T-helper 22 cell (primary cell): ENCODE data around the gene EXOSC5.
A peak's percentile ranks its signal among the peaks of the same experiment; 100 is the strongest.
"Not testable (repeated sequence)": the region's sequence is repeated elsewhere in the genome, so short reads cannot be mapped to it uniquely, and the experiment has no call there.

ENCODE experiments used
- DNase-seq: peaks from one replicate; pipeline ENCODE4 v3.0.0-alpha.2; 2020; ENCODE audit warnings: low read depth

Gene EXOSC5

GRCh38 chr19:41366089-41366488 lies 31.1 kb downstream of the EXOSC5 start:
- no peak for DNase-seq

GRCh38 chr19:41364524-41365391 lies 32.4 kb downstream of the EXOSC5 start:
- DNase-seq, result no peak

GRCh38 chr19:41363753-41364523 lies 33.2 kb downstream of the EXOSC5 start, which contains the start of gene B9D2:
TSS of gene B9D2 (minus strand) at chr19:41364149. CDS start at chr19:41363519, 630 bp downstream.
- peak; percentile 96 for DNase-seq

GRCh38 chr19:41363371-41363752 lies 33.8 kb downstream of the EXOSC5 start:
- no peak for DNase-seq

GRCh38 chr19:41362143-41362847 lies 34.9 kb downstream of the EXOSC5 start:
- DNase-seq, result no peak

- DNase-seq, result no peak
Measured at GRCh38 chr19:41359741-41360140, 37.4 kb downstream of the EXOSC5 start.

GRCh38 chr19:41357746-41358145 lies 39.4 kb downstream of the EXOSC5 start:
- no peak for DNase-seq

- DNase-seq, result no peak
Measured at GRCh38 chr19:41356984-41357739, 40.0 kb downstream of the EXOSC5 start.

GRCh38 chr19:41355802-41356201 lies 41.4 kb downstream of the EXOSC5 start:
- no peak for DNase-seq

- DNase-seq, result no peak
Measured at GRCh38 chr19:41355035-41355434, 42.1 kb downstream of the EXOSC5 start.

GRCh38 chr19:41354343-41354953 lies 42.7 kb downstream of the EXOSC5 start:
- DNase-seq, result no peak

- peak; percentile 94 for DNase-seq
Measured at GRCh38 chr19:41353466-41354342, 43.5 kb downstream of the EXOSC5 start, which contains the start of gene TGFB1. TSS of gene TGFB1 (minus strand) at chr19:41353922. CDS start at chr19:41353044, 878 bp downstream.

- DNase-seq, result peak; percentile 63
Measured at GRCh38 chr19:41352609-41353465, 44.3 kb downstream of the EXOSC5 start.

- no peak for DNase-seq
Measured at GRCh38 chr19:41352279-41352608, 44.9 kb downstream of the EXOSC5 start.

GRCh38 chr19:41351339-41352245 lies 45.6 kb downstream of the EXOSC5 start:
- DNase-seq, result peak; percentile 88

- no peak for DNase-seq
Measured at GRCh38 chr19:41350735-41351338, 46.3 kb downstream of the EXOSC5 start.

GRCh38 chr19:41346916-41347315 lies 50.2 kb downstream of the EXOSC5 start:
- DNase-seq, result not testable (repeated sequence)

GRCh38 chr19:41344162-41344561 lies 53.0 kb downstream of the EXOSC5 start:
- no peak for DNase-seq
